Motor neuron (in vitro differentiated cells): ENCODE measurements around the gene SPINT4. TPM values are rescaled to one million over a fixed set of nuclear protein-coding genes. Genes with fewer than 3 reads are reported as not detected.
A peak's percentile ranks its signal among the peaks of the same experiment; 100 is the strongest.
"Not testable (repeated sequence)": the region's sequence is repeated elsewhere in the genome, so short reads cannot be mapped to it uniquely, and the experiment has no call there.

Source experiments
- ATAC-seq, 8 experiments: fragments of 200-7000 bp; cut with Tn5 transposase; replicated peaks in 6 of 8; 2 replicates each; pipeline ENCODE4 v1.8.0; 2021; ENCODE audit warnings: mild to moderate bottlenecking in 8 of 8, moderate library complexity in 8 of 8
- H3K27ac ChIP-seq, 2 donors: fragments of 250-450 bp; sonication (Bioruptor Pico); 2 replicates each; pipeline ENCODE4 v1.9.0; 2021; ENCODE audit warnings: antibody characterized with exemption in 2 of 2, mild to moderate bottlenecking in 2 of 2, moderate library complexity in 1 of 2
- H3K4me1 ChIP-seq, 2 donors: fragments of 250-450 bp; sonication (Bioruptor Pico); replicated peaks in 1 of 2; 2 replicates each; pipeline ENCODE4 v1.6.1; 2021; ENCODE audit warnings: antibody characterized with exemption in 2 of 2, mild to moderate bottlenecking in 2 of 2, moderate library complexity in 1 of 2
- H3K4me3 ChIP-seq, 5 donors: fragments of 250-450 bp; sonication (Bioruptor Pico); 2 replicates each; pipeline ENCODE4 v1.9.0; 2021; ENCODE audit warnings: antibody characterized with exemption in 5 of 5, mild to moderate bottlenecking in 5 of 5, moderate library complexity in 4 of 5
- WGBS, 10 experiments: fragments of 450-650 bp; shearing (Covaris generic); methylation state at CpG; one replicate each; pipeline ENCODE4 v1.0.0; 2022; 5-methylcytosine and 5-hydroxymethylcytosine counted together
- in situ Hi-C, 9 experiments: fragments of 400-800 bp; cut with MboI; loops; one replicate each; pipeline ENCODE4 v1.15.0; 2021; ENCODE audit warnings: low sequenced_read_pairs in 9 of 9, low pct_unique_long_range_greater_than_20kb in 2 of 9; ENCODE audit not compliant: unreplicated experiment in 9 of 9
- total RNA-seq, 8 experiments: library from RNA; unstranded; fragments of 300-600 nt; gene quantifications; 2 replicates each; pipeline versions ENCODE4 v1.2.3 to v1.2.4, GENCODE V29; 2022

The SPINT4 gene
- not detected for total RNA-seq

DNA sequence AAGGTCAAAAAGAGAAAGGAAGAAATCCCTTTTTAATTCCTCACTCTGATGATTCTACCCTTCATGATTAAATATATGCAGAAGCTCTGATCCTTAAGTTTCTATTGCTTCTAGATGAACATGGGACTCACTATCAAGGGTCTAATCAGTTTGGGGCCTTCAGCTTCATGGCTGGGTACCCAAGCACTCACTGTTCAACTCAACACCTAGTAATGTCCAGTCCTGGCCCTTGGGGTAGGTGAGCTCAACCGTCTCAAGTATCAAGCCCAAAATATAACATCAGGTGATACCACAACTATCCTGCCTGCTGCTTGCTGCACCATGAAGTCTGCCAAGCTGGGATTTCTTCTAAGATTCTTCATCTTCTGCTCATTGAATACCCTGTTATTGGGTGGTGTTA lies at the start of gene SPINT4:
SPINT4 (plus strand) TSS at position 301 of the 400 bp plus-strand sequence; CDS start at position 322, 21 bp downstream.
- no peak for ATAC-seq
- in situ Hi-C loops: no loop called here
- 17 to 50% (median 50%) methylated on average over 1 of the region's 1 CpG; no CpG with 5 or more reads in 7 of the 10 experiments for WGBS, 10 experiments
- H3K4me1 ChIP-seq: no peaks in the 10 kb centered on the region
- no peak within 1 kb of the TSS for H3K27ac ChIP-seq
- no peak within 1 kb of the TSS for H3K4me3 ChIP-seq

DNA sequence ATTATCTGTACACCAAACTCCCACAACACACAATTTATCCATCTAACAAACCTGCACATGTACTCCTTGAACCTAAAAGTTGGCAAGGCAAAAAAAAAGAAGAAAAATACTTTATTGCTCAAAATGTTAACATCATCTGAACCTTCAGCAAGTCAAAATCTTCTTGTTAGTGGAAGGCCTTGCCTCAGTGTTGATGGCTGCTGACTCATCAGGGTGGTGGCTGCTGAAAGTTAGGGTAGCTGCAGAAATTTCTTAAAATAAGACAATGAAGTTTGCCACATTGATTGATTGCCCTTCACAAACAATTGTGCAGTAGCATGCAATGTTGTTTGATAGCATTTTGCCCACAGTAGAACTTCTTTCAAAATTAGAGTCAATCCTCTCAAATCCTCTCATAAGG lies 49.4 kb upstream of the SPINT4 start:
- no peaks in the 10 kb centered on the region for H3K4me1 ChIP-seq
- no peak overlapping the region for H3K4me3 ChIP-seq
- no peak overlapping the region for H3K27ac ChIP-seq
- in situ Hi-C loops: no loop called here
- peak in 2 of 8 experiments; percentile 63 to 66 for ATAC-seq

DNA sequence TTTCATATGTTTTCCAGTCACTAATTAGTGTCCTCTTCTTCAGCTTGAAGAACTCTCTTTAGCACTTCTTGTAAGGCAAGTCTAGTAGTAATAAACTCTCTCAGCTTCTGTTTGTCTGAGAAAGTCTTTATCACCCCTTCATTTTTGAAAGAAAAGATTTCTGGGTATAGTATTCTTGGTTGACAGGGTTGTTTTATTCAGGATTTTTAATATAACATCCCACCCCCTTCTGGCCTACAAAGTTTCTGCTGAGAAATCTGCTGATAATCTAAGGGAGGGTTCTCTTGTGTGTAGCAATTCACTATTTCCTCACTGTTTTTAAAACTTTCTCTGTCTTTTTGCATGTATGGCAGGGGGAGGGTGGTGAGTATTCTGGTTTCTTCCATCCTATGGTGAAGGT lies 42.5 kb upstream of the SPINT4 start:
- no peak for ATAC-seq
- no peaks in the 10 kb centered on the region for H3K4me1 ChIP-seq
- H3K4me3 ChIP-seq: no peak overlapping the region
- H3K27ac ChIP-seq: no peak overlapping the region
- in situ Hi-C loops: no loop called here

DNA sequence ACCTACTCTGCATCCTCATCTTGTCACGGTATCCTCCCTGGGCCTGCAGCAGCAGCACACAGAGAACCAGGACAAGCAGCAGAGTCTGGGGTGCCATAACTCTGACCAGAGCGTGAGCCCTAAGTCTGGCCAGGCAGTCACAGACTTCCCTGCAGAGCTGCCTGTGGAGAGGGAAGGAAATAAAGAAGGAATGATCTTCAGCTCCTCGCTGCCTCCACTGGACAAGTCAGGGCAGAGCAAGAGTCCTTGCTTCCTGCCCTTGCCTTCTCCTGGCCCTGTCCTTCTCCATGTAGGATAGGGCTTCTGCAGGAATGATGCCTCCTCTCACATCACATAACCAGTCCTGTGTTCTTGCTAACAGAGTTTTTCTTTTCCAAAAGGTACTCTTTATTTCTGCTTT lies 36.3 kb upstream of the SPINT4 start:
- Histone ChIP-seq H3K4me3 (no peak overlapping the region), H3K27ac (no peak overlapping the region), H3K4me1 (no peaks in the 10 kb centered on the region)
- ATAC-seq: peak in 3 of 8 experiments; percentile 58 to 82 (median 62)
- 7 to 92% (median 65%) methylated on average over 1 to 3 of the region's 3 CpGs; no CpG with 5 or more reads in 5 of the 10 experiments for WGBS, 10 experiments
- in situ Hi-C loops: no loop called here

DNA sequence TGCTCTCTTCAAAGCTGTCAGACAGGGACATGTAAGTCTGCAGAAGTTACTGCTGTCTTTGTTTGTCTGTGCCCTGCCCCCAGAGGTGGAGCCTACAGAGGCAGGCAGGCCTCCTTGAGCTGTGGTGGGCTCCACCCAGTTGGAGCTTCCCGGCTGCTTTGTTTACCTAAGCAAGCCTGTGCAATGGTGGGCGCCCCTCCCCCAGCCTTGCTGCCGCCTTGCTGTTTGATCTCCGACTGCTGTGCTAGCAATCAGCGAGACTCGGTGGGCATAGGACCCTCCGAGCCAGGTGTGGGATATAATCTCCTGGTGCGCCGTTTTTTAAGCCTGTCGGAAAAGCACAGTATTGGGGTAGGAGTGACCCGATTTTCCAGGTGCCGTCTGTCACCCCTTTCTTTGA lies 28.8 kb upstream of the SPINT4 start:
- in situ Hi-C loops, H3K4me1 ChIP-seq, ATAC-seq, H3K27ac ChIP-seq, H3K4me3 ChIP-seq: not testable (repeated sequence)
- WGBS, 10 experiments: 20 to 80% methylated on average over 1 of the region's 12 CpGs; no CpG with 5 or more reads in 8 of the 10 experiments

DNA sequence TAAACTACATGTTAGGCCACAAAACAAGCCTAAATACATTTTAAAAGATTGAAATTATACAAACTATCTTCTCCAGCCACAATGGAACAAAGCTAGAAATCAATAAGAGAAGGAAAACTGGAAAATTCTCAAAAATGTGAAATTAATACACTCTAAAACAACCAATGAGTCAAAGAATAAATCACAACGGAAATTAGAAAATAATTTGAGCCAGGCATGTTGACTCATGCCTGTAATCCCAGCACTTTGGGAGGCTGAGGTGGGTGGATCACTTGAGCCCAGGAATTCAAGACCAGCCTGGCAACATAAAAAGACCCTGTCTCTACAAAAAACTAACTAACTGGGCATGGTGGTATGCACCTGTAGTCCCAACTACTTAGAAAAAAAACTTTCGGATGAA lies 26.7 kb upstream of the SPINT4 start:
- Histone ChIP-seq H3K27ac (no peak overlapping the region), H3K4me1 (no peaks in the 10 kb centered on the region), H3K4me3 (no peak overlapping the region)
- no peak for ATAC-seq
- in situ Hi-C loops: no loop called here
- WGBS, 10 experiments: 0 to 100% (median 77%) methylated on average over 1 to 2 of the region's 2 CpGs; no CpG with 5 or more reads in 1 of the 10 experiments

DNA sequence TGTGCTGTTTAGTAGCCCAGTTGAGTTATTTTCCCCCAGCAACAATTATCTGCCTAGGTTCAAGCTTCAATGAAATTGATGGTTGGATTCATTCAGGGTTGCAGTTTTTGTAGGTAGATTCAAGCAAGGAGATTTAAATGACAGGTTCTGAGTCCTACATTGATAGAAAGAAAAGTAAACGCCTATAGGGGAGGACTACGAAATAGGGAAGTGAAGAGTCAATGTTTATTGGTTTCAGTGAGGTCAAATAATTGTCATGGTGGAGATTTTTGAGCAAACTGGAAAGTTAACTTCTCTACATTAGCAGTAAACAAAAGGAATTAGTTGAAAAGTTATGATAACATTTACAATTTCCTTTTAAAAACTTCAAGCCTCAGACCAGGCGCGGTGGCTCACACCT lies 21.0 kb upstream of the SPINT4 start:
- Histone ChIP-seq H3K4me3 (no peak overlapping the region), H3K27ac (no peak overlapping the region), H3K4me1 (no peaks in the 10 kb centered on the region)
- 27 to 97% (median 68%) methylated on average over 2 to 4 of the region's 4 CpGs; no CpG with 5 or more reads in 3 of the 10 experiments for WGBS, 10 experiments
- in situ Hi-C loops: no loop called here
- ATAC-seq: no peak

DNA sequence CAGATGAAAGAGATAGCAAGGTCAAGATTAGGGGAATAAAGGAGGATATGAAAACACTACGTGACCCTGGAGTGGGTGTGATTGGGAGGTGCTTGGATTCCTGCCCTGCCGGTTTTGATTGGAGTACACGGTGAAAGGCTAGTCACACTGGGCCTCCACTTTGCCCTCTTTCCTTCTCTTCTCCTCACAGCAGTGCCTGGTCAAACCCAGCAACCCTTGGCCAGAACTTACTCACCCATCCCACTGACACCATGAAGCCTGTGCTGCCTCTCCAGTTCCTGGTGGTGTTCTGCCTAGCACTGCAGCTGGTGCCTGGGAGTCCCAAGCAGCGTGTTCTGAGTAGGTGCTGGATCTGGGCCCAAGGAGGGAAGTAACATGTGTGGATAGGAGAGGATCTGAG lies 20.3 kb upstream of the SPINT4 start, which contains the start of gene WFDC13:
WFDC13 (plus strand) TSS at position 166 of the 400 bp plus-strand sequence; CDS start at position 252, 86 bp downstream.
- WGBS, 10 experiments: 35 to 90% (median 68%) methylated on average over 1 to 4 of the region's 4 CpGs
- in situ Hi-C loops: no loop called here
- H3K4me1 ChIP-seq: no peaks in the 10 kb centered on the region
- no peak for ATAC-seq
- H3K4me3 ChIP-seq: no peak within 1 kb of the TSS
- H3K27ac ChIP-seq: no peak within 1 kb of the TSS

DNA sequence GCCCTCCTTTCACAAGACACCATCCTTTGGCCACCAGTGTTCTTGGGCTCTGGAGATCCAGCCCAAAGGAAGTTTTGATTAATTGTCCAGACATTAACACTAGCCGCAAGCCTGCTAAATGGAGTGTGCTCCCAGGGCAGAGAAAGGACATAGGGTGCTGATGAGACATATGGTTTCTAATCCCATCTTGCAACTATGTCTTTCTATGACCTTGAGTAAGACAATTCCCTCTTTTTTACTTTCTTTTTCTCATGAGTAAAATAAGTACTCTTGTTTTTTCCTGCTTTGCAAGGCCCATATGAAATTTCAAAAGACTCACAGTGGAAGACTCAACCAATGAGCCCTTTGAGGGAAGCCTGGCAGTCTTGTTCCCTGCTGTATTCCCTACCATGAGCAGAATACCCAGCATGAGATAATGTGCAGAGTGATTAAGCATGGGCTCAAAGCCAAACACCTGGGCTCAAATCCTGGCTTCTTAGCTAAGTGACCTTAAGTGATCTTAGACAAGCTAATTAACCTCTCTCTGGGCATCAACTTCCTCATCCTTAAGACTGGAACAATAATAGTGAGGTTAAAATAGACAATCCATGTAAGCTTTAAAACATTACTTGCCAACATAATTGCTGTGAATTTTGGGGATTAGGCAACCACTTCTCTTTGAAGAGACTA lies 17.0 kb upstream of the SPINT4 start, which contains the start of gene WFDC10B:
WFDC10B (minus strand) TSS at position 51 of the 669 bp plus-strand sequence. CDS start 19,027 bp downstream, outside the sequence.
- WGBS, 10 experiments: 43 to 100% (median 100%) methylated on average over 1 of the region's 1 CpG; no CpG with 5 or more reads in 5 of the 10 experiments
- peak in 1 of 8 experiments; percentile 35 for ATAC-seq
- no peak within 1 kb of the TSS for H3K27ac ChIP-seq
- in situ Hi-C loops: no loop called here
- H3K4me3 ChIP-seq: no peak within 1 kb of the TSS
- H3K4me1 ChIP-seq: no peaks in the 10 kb centered on the region

DNA sequence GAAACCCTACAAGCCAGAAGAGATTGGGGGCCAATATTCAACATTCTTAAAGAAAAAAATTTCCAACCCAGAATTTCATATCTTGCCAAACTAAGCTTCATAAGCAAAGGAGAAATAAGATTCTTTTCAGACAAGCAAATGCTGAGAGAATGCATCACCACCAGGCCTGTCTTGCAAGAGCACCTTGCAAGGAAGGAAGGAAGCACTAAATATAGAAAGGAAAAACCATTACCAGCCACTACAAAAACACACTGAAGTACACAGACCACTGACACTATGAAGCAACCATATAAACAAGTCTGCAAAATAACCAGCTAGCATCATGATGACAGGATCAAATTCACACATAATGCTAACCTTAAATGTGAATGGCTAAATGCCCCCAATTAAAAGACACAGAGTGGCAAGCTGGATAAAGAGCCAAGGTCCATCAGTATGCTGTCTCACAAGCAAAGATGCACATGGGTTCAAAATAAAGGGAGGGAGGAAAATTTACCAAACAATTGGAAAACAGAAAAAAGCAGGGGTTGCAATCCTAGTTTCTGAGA lies 5.9 kb upstream of the SPINT4 start:
- ATAC-seq, H3K4me1 ChIP-seq, H3K27ac ChIP-seq, H3K4me3 ChIP-seq, in situ Hi-C loops: not testable (repeated sequence)

DNA sequence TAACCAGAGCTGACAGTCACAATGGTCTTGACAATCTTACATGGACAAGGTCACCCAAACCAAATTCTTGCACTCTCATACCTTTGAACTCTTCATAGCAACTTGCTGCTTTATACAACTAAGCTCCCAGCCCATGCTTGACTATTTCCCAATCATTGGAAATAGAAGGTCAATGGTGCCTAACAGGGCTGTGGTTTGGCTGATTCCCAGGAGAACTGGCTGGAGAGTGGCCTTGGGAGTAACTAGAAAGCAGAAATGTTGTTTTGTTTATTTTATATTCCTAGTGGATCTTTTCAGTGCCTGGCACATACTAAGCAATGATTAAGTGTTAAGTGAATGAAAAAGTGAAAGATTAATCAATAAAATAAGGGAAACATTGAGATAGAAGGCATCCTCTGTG lies 3.0 kb downstream of the SPINT4 start:
- Histone ChIP-seq H3K4me3 (no peak overlapping the region), H3K27ac (no peak overlapping the region), H3K4me1 (no peaks in the 10 kb centered on the region)
- in situ Hi-C loops: no loop called here
- no peak for ATAC-seq

DNA sequence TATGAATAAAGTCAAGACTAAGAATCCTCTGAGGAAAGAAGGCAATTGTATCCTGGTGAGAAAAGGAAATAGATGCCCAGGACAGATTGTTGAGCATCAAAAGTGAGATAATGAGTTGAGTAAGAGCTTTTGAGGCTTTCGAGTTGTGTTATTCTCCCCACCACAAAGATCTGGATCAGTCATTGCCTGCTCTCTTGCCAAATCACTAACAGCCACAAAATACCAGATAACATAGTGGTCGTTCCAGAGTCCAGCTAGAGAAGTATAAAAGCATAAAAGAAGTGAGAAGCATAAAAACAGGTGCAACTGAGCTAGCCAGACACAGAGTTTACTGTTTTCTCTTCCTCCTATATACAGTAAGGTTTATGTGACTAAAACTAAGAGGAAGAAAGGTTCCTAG lies 4.9 kb downstream of the SPINT4 start:
- ATAC-seq: no peak
- no peaks in the 10 kb centered on the region for H3K4me1 ChIP-seq
- in situ Hi-C loops: no loop called here
- 0 to 100% (median 38%) methylated on average over 1 to 2 of the region's 2 CpGs; no CpG with 5 or more reads in 2 of the 10 experiments for WGBS, 10 experiments
- no peak overlapping the region for H3K4me3 ChIP-seq
- no peak overlapping the region for H3K27ac ChIP-seq

DNA sequence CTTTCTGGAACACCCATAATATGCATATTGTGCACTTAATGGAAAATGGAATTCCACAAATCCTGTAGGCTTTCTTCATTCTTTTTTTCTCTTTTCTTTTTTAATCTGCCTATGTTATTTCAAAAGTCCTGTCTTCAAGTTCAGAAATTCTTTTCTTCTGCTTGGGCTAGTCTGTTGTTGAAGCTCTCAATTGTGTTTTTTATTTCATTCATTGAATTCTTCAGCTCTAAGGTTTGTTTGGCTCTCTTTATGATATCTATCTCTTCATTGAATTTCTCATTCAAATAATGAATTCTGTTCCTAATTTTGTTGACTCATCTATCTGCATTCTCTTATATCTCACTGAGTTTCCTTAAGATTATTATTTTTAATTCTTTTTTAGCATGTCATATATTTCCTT lies 10.1 kb downstream of the SPINT4 start:
- no peak for ATAC-seq
- no peak overlapping the region for H3K27ac ChIP-seq
- H3K4me1 ChIP-seq: no peaks in the 10 kb centered on the region
- in situ Hi-C loops: no loop called here
- H3K4me3 ChIP-seq: no peak overlapping the region

DNA sequence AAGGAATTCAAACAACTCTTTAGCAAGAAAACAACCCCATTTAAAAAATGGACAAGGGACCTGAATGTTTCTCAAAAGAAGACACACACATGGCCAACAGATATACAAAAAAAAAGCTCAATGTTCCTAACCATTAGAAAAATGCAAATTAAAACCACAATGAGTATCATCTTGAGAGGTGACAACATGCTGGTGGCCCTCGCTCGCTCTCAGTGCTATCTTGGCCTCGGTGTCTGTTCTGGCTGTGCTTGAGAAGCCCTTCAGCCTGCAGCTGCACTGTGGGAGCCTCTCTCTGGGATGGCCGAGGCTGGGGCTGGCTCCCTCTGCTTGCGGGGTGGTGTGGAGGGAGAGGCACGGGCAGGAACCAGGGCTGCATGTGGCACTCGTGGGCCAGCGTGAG lies 13.4 kb downstream of the SPINT4 start:
- ATAC-seq: no peak
- no peak overlapping the region for H3K4me3 ChIP-seq
- WGBS, 10 experiments: 0 to 87% (median 57%) methylated on average over 1 to 6 of the region's 8 CpGs; no CpG with 5 or more reads in 3 of the 10 experiments
- H3K4me1 ChIP-seq: no peaks in the 10 kb centered on the region
- in situ Hi-C loops: no loop called here
- H3K27ac ChIP-seq: no peak overlapping the region
